Measurements from ENCODE around the gene TOM1L1.

TOM1L1 gene

GRCh38 chr17:54920819-54921218, 20.2 kb downstream of the TOM1L1 start:
- TF ChIP-seq, protein P1, sequence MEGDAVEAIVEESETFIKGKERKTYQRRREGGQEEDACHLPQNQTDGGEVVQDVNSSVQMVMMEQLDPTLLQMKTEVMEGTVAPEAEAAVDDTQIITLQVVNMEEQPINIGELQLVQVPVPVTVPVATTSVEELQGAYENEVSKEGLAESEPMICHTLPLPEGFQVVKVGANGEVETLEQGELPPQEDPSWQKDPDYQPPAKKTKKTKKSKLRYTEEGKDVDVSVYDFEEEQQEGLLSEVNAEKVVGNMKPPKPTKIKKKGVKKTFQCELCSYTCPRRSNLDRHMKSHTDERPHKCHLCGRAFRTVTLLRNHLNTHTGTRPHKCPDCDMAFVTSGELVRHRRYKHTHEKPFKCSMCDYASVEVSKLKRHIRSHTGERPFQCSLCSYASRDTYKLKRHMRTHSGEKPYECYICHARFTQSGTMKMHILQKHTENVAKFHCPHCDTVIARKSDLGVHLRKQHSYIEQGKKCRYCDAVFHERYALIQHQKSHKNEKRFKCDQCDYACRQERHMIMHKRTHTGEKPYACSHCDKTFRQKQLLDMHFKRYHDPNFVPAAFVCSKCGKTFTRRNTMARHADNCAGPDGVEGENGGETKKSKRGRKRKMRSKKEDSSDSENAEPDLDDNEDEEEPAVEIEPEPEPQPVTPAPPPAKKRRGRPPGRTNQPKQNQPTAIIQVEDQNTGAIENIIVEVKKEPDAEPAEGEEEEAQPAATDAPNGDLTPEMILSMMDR (conservative IDR thresholded peaks at IDR 0.05; ENCODE audit: control insufficient read depth, insufficient read depth, low read depth, low read length): no peak
- no peak overlapping the region for H3K4me3 ChIP-seq (ENCODE audit: control insufficient read depth, low read depth, low read length)
- no peak for DNase-seq (ENCODE audit: low read depth)

- TF ChIP-seq, protein P1 (conservative IDR thresholded peaks at IDR 0.05; ENCODE audit: control insufficient read depth, insufficient read depth, low read depth, low read length): no peak
- DNase-seq (ENCODE audit: low read depth): no peak
- H3K4me3 ChIP-seq (ENCODE audit: control insufficient read depth, low read depth, low read length): no peak overlapping the region
Observed at GRCh38 chr17:54924405-54924804, 23.8 kb downstream of the TOM1L1 start.

GRCh38 chr17:54927525-54927924, 26.9 kb downstream of the TOM1L1 start:
- DNase-seq (ENCODE audit: low read depth): no peak
- TF ChIP-seq, protein P1 (conservative IDR thresholded peaks at IDR 0.05; ENCODE audit: control insufficient read depth, insufficient read depth, low read depth, low read length): no peak
- H3K4me3 ChIP-seq (ENCODE audit: control insufficient read depth, low read depth, low read length): no peak overlapping the region

GRCh38 chr17:54932711-54933110, 32.1 kb downstream of the TOM1L1 start:
- TF ChIP-seq, protein P1 (conservative IDR thresholded peaks at IDR 0.05; ENCODE audit: control insufficient read depth, insufficient read depth, low read depth, low read length): no peak
- no peak for DNase-seq (ENCODE audit: low read depth)
- no peak overlapping the region for H3K4me3 ChIP-seq (ENCODE audit: control insufficient read depth, low read depth, low read length)

DNA sequence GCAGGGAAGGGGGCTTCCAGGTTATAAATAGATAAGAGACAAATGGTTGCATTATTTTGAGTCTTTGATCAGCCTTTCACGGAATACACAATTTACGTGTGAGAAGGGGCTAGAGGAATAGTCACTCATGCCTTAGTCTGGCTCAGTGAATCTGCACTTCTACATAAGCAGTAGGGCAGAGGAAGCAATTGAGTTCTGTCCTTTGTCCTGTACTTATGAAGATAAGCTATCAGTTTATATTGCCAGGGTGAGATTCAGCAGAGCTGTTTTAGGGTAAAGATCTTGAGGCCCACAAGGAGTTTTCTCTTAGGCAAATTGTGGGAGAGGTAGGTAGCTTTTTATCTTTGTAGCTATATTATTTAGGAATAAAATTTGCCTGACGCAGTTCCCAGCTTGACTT, 33.3 kb downstream of the TOM1L1 start:
- TF ChIP-seq, protein P1 (conservative IDR thresholded peaks at IDR 0.05; ENCODE audit: control insufficient read depth, insufficient read depth, low read depth, low read length): no peak
- DNase-seq (ENCODE audit: low read depth): no peak
- H3K4me3 ChIP-seq (ENCODE audit: control insufficient read depth, low read depth, low read length): no peak overlapping the region

- no peak overlapping the region for H3K4me3 ChIP-seq (ENCODE audit: control insufficient read depth, low read depth, low read length)
- TF ChIP-seq, protein P1 (conservative IDR thresholded peaks at IDR 0.05; ENCODE audit: control insufficient read depth, insufficient read depth, low read depth, low read length): no peak
Observed at GRCh38 chr17:54935471-54935870, 34.8 kb downstream of the TOM1L1 start.

GRCh38 chr17:54937018-54937417, 36.4 kb downstream of the TOM1L1 start:
- DNase-seq (ENCODE audit: low read depth): no peak
- TF ChIP-seq, protein P1 (conservative IDR thresholded peaks at IDR 0.05; ENCODE audit: control insufficient read depth, insufficient read depth, low read depth, low read length): no peak

More at GRCh38 chr17:54935471-54935870, 34.8 kb downstream of the TOM1L1 start:
- no peak for DNase-seq (ENCODE audit: low read depth)

More at GRCh38 chr17:54937018-54937417, 36.4 kb downstream of the TOM1L1 start:
- H3K4me3 ChIP-seq (ENCODE audit: control insufficient read depth, low read depth, low read length): no peak overlapping the region
